DND-41 (cell line): ENCODE results near the gene HYDIN.
"Not testable (repeated sequence)": the region's sequence is repeated elsewhere in the genome, so short reads cannot be mapped to it uniquely, and the experiment has no call there.

Experiments
- EZH2 ChIP-seq: IDR thresholded peaks from 3 replicates; pipeline ENCODE4 v1.6.1; 2012; ENCODE audit warnings: borderline replicate concordance, low read depth, mild to moderate bottlenecking, moderate library complexity, low read length, inconsistent platforms; ENCODE audit not compliant: severe bottlenecking
- TF ChIP-seq, protein P1 (sequence below): IDR thresholded peaks from 2 replicates; pipeline ENCODE4 v1.5.1; 2012; ENCODE audit warnings: borderline replicate concordance, low read length, moderate library complexity, mild to moderate bottlenecking; ENCODE audit not compliant: poor library complexity, severe bottlenecking; ENCODE audit errors: extremely low read depth

DNA sequence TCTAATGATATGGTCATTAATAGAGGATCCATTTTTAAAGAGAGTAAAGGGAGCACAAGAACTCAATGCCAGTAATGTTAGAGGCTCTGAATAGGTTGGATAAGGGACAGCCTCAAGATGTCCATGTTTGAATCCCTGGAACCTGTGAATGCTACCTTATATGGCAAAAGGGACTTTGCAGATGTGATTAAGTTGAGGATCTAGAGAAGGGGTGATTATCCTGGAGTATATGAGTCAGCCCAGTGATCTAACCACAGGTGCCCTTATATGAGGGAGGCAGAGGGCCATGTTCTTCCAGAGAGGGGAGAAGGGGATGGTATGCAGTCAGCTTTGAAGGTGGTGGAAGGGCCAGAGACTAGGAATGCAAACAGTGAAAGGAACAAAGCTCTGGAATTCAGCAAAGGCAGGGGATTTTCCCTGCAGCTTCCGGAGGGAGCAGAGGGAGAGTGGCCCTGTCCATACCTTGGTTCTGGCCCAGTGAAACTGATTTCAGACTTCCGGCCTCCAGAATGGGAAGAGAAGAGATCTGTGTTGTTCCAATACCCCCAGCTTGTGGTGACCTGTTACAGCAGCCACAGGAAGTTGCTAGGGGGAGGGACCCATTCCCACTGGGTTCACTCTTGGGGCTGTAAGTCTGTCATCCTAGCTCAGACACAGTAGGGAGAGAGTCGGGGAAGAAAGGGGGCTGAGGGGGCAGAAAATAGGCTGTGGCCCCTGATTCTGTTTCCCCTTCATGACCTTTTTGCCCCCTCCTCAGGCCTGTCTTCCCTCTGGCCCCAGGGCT lies 220.9 kb downstream of the HYDIN start:
- TF ChIP-seq, protein P1, sequence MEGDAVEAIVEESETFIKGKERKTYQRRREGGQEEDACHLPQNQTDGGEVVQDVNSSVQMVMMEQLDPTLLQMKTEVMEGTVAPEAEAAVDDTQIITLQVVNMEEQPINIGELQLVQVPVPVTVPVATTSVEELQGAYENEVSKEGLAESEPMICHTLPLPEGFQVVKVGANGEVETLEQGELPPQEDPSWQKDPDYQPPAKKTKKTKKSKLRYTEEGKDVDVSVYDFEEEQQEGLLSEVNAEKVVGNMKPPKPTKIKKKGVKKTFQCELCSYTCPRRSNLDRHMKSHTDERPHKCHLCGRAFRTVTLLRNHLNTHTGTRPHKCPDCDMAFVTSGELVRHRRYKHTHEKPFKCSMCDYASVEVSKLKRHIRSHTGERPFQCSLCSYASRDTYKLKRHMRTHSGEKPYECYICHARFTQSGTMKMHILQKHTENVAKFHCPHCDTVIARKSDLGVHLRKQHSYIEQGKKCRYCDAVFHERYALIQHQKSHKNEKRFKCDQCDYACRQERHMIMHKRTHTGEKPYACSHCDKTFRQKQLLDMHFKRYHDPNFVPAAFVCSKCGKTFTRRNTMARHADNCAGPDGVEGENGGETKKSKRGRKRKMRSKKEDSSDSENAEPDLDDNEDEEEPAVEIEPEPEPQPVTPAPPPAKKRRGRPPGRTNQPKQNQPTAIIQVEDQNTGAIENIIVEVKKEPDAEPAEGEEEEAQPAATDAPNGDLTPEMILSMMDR = not testable (repeated sequence)
- TF ChIP-seq EZH2 = not testable (repeated sequence)
